ENCODE measurements around the gene ELMO1. TPM values are rescaled to one million over a fixed set of nuclear protein-coding genes. Genes with fewer than 3 reads are reported as not detected.

The ELMO1 gene
- total RNA-seq, 6 donors from 2014 or later, result 51.4 to 204 (median 73.7) TPM

DNA sequence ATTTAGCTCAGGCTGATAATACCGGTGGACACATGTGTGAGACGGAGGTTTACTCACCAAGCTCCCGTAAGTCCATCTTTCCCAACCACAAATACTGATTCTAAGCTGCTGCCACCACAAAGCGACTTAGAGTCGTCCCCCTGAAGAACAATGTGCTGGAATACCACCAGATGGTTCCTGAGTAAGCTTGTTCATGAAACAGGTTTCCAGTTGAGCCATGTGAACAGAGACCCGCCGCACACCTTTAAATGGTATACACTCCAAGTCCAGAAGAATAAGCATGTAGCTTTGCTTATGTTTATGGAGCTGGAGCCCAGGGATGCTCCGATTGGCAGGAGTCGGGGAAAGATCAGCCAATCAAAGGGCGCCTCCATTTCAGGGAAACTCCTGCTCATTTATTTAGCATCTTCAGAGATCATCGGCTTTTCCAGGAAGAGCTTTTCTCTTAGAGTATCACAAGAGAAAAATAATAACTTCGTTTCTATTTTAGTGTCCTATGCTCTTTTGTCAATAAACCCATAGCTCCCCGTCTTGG, 462.7 kb downstream of the ELMO1 start:
- H3K9me3 ChIP-seq, result no peaks in the 10 kb centered on the region
- H3K36me3 ChIP-seq, result no peaks in the 10 kb centered on the region
- no peak overlapping the region for H3K27ac ChIP-seq
- H3K4me3 ChIP-seq, result no peak overlapping the region
- H3K4me1 ChIP-seq, result peaks cover 7 to 27% (median 16%) of the 10 kb centered on the region in 4 donors
- H3K27me3 ChIP-seq, result no peaks in the 10 kb centered on the region
- 87 to 91% methylated on average over 13 of the region's 13 CpGs for WGBS, 2 donors
- TF ChIP-seq CTCF (IDR thresholded peaks at IDR 0.05) (no peak), EP300 (IDR thresholded peaks at IDR 0.05) (no peak), POLR2A (IDR thresholded peaks at IDR 0.05) (no peak), POLR2AphosphoS5 (IDR thresholded peaks at IDR 0.05) (no peak)
- ATAC-seq (ENCODE audit: low FRiP score in 2 of 2) (no peak), DNase-seq (no peak)

DNA sequence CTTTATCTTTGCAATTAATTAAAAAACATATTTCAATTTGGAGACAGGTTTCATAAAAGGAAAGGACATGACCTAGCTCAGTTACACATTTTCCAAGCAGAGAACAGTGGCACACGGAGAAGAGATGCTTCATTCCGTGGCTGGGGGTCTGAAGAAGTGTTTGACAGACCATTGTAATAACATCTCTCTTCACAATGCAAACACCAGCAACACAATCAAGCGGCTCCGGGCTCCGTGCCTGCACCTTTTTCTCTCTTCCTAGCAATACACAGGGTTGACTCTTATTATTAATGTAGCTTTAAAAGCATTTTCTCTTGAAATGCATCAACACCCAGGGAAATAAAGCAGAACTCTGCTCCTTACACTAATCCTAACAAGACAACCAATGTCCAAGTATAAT, 463.3 kb downstream of the ELMO1 start:
- Histone ChIP-seq H3K27me3 (no peaks in the 10 kb centered on the region), H3K4me3 (no peak overlapping the region), H3K4me1 (peaks cover 7 to 27% (median 16%) of the 10 kb centered on the region in 4 donors), H3K36me3 (no peaks in the 10 kb centered on the region), H3K27ac (no peak overlapping the region), H3K9me3 (no peaks in the 10 kb centered on the region)
- TF ChIP-seq CTCF (IDR thresholded peaks at IDR 0.05), result no peak
- TF ChIP-seq EP300 (IDR thresholded peaks at IDR 0.05), result no peak
- no peak for TF ChIP-seq POLR2AphosphoS5 (IDR thresholded peaks at IDR 0.05)
- no peak for TF ChIP-seq POLR2A (IDR thresholded peaks at IDR 0.05)
- ATAC-seq (ENCODE audit: low FRiP score in 2 of 2) (no peak), DNase-seq (no peak)
- whole genome bisulfite sequencing, 2 donors, result 48 to 49% methylated on average over 5 of the region's 5 CpGs

DNA sequence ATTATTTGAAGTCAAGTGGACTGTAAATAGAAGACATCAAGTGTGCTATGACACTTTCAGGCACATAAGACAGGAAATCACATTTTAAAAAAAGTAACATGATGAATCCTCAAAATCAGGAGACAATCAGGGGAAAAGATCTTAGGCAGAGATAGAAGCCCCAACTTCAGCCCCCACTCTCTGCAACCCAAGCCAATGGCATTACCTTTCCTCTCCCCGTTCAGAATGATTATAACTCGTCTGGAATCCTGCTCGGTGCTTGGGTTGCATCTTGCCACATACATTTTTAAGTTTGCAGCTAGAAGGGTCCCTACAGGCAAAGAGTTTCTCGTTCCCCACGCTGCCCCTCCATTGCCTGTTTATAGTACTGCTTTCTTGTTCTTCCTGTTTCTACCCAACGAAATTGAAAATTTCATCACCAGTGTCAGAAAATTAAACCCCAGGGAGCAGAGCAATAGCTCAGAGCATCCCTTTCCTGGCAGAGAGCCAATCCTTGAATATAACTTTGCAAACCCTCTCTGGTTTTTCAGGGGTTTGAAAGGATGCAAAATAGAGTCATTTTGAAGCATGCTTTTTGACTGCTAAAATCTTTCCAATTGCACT, 463.9 kb downstream of the ELMO1 start:
- no peaks in the 10 kb centered on the region for H3K9me3 ChIP-seq
- H3K4me3 ChIP-seq, result no peak overlapping the region
- TF ChIP-seq POLR2A (IDR thresholded peaks at IDR 0.05), result no peak
- TF ChIP-seq EP300 (IDR thresholded peaks at IDR 0.05), result no peak
- no peak for TF ChIP-seq CTCF (IDR thresholded peaks at IDR 0.05)
- DNase-seq (no peak), ATAC-seq (ENCODE audit: low FRiP score in 2 of 2) (no peak)
- H3K4me1 ChIP-seq, result peaks cover 7 to 27% (median 16%) of the 10 kb centered on the region in 4 donors
- H3K27me3 ChIP-seq, result no peaks in the 10 kb centered on the region
- no peaks in the 10 kb centered on the region for H3K36me3 ChIP-seq
- WGBS, 2 donors, result 28 to 35% methylated on average over 6 of the region's 6 CpGs
- H3K27ac ChIP-seq, result peak overlapping the region in 1 of 4 donors; percentile 56

GRCh38 chr7:36984041-36984521, 464.6 kb downstream of the ELMO1 start:
- DNase-seq, result peak in 1 of 2 donors; percentile 26
- no peak for ATAC-seq (ENCODE audit: low FRiP score in 2 of 2)
- Histone ChIP-seq H3K4me1 (peaks cover 7 to 27% (median 16%) of the 10 kb centered on the region in 4 donors), H3K4me3 (no peak overlapping the region), H3K36me3 (no peaks in the 10 kb centered on the region), H3K27me3 (no peaks in the 10 kb centered on the region), H3K9me3 (no peaks in the 10 kb centered on the region), H3K27ac (peak overlapping the region in 1 of 4 donors; percentile 56)
- 53% methylated on average over 9 of the region's 9 CpGs for WGBS, 2 donors
- TF ChIP-seq POLR2A (IDR thresholded peaks at IDR 0.05) (no peak), EP300 (IDR thresholded peaks at IDR 0.05) (no peak), CTCF (IDR thresholded peaks at IDR 0.05) (no peak), POLR2AphosphoS5 (IDR thresholded peaks at IDR 0.05) (peak in 1 of 2 donors; percentile 31)

- TF ChIP-seq CTCF (IDR thresholded peaks at IDR 0.05) (no peak), POLR2AphosphoS5 (IDR thresholded peaks at IDR 0.05) (no peak), EP300 (IDR thresholded peaks at IDR 0.05) (no peak), POLR2A (IDR thresholded peaks at IDR 0.05) (no peak)
- ATAC-seq (ENCODE audit: low FRiP score in 2 of 2), result no peak
- Histone ChIP-seq H3K36me3 (no peaks in the 10 kb centered on the region), H3K4me1 (peaks cover 7 to 27% (median 16%) of the 10 kb centered on the region in 4 donors), H3K27ac (no peak overlapping the region), H3K4me3 (no peak overlapping the region), H3K27me3 (no peaks in the 10 kb centered on the region), H3K9me3 (no peaks in the 10 kb centered on the region)
- 79 to 95% methylated on average over 3 of the region's 3 CpGs for WGBS, 2 donors
- DNase-seq, result no peak
These were observed 465.9 kb downstream of the ELMO1 start for GRCh38 chr7:36982766-36983165.
